HG02943 (cell line): Measurements from ENCODE around the gene PABPC1L2B.
"Not testable (repeated sequence)": the region's sequence is repeated elsewhere in the genome, so short reads cannot be mapped to it uniquely, and the experiment has no call there.

Experiments used
- ATAC-seq: cut with Tn5 transposase; IDR thresholded peaks from one replicate; pipeline ENCODE4 v1.9.1; 2021; ENCODE audit warnings: mild to moderate bottlenecking, low read depth, moderate library complexity; ENCODE audit not compliant: unreplicated experiment

The PABPC1L2B gene

GRCh38 chrX:73002733-73003132 lies at the start of gene PABPC1L2B:
Gene PABPC1L2B, plus strand, starts transcription at chrX:73002939. Its CDS starts 704 bp downstream, at chrX:73003643.
- not testable (repeated sequence) for ATAC-seq

GRCh38 chrX:72959971-72960370 lies 42.8 kb upstream of the PABPC1L2B start:
- ATAC-seq = not testable (repeated sequence)

GRCh38 chrX:72971859-72972258 lies 30.9 kb upstream of the PABPC1L2B start:
- ATAC-seq = not testable (repeated sequence)

- not testable (repeated sequence) for ATAC-seq
Observed at GRCh38 chrX:72974885-72975284, 27.9 kb upstream of the PABPC1L2B start.

- not testable (repeated sequence) for ATAC-seq
Observed at GRCh38 chrX:72980894-72981469, 21.8 kb upstream of the PABPC1L2B start.

- not testable (repeated sequence) for ATAC-seq
Observed at GRCh38 chrX:73004032-73004431, 1.3 kb downstream of the PABPC1L2B start.

- ATAC-seq = no peak
Observed at GRCh38 chrX:73021361-73022092, 18.8 kb downstream of the PABPC1L2B start.

GRCh38 chrX:73022093-73022445 lies 19.3 kb downstream of the PABPC1L2B start:
- not testable (repeated sequence) for ATAC-seq

GRCh38 chrX:73028876-73029275 lies 26.1 kb downstream of the PABPC1L2B start:
- no peak for ATAC-seq
